ENCODE results near the gene VCAN.
A peak's percentile ranks its signal among the peaks of the same experiment; 100 is the strongest.

Gene VCAN

DNA sequence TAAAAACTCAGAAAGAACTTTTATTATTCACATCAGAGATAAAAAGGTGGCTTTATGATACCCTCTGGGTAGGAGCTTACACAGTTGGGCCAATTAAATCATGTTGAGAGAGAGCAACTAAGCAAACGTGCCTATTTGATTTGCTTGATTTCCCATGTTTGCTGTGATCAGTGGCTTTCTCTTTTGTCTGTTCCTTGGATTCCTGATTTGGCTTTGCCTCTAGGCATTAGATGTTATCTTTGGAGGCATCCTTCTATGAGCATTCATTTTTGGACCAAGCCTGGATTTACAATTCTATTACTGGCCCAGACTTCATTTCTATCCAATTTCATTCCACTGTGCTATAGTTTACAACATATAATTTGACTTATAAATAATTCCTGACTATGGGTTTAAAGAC, 35.9 kb downstream of the VCAN start:
- H3K9me3 ChIP-seq (replicated peaks; ENCODE audit: insufficient read depth, low read length): no peaks in the 10 kb centered on the region
- TF ChIP-seq, protein P1, sequence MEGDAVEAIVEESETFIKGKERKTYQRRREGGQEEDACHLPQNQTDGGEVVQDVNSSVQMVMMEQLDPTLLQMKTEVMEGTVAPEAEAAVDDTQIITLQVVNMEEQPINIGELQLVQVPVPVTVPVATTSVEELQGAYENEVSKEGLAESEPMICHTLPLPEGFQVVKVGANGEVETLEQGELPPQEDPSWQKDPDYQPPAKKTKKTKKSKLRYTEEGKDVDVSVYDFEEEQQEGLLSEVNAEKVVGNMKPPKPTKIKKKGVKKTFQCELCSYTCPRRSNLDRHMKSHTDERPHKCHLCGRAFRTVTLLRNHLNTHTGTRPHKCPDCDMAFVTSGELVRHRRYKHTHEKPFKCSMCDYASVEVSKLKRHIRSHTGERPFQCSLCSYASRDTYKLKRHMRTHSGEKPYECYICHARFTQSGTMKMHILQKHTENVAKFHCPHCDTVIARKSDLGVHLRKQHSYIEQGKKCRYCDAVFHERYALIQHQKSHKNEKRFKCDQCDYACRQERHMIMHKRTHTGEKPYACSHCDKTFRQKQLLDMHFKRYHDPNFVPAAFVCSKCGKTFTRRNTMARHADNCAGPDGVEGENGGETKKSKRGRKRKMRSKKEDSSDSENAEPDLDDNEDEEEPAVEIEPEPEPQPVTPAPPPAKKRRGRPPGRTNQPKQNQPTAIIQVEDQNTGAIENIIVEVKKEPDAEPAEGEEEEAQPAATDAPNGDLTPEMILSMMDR (IDR thresholded peaks at IDR 0.05; ENCODE audit: low read length): no peak
- TF ChIP-seq EZH2 (optimal IDR thresholded peaks at IDR 0.05; ENCODE audit: low read depth, low read length): no peak
- no peak for TF ChIP-seq EZH2phosphoT487 (IDR thresholded peaks at IDR 0.05; ENCODE audit: low read length)
- H3K27me3 ChIP-seq (replicated peaks; ENCODE audit: insufficient read depth, low read length): no peaks in the 10 kb centered on the region
- H3K9me2 ChIP-seq (replicated peaks; ENCODE audit: insufficient read depth, low read length): no peaks in the 10 kb centered on the region
- DNase-seq: no peak
- H3K9ac ChIP-seq (ENCODE audit: low read length): no peak overlapping the region
- H2AFZ ChIP-seq (ENCODE audit: low read length): no peak overlapping the region
- H3K4me3 ChIP-seq (ENCODE audit: low read length): no peak overlapping the region
- no peak overlapping the region for H3K27ac ChIP-seq (ENCODE audit: low read length)
- H3K36me3 ChIP-seq (replicated peaks; ENCODE audit: insufficient read depth, low read length): no peaks in the 10 kb centered on the region
- H3K79me2 ChIP-seq (ENCODE audit: low read length): no peaks in the 10 kb centered on the region
- no peak overlapping the region for H3K4me2 ChIP-seq (ENCODE audit: low read depth, low read length)
- peaks cover 11% of the 10 kb centered on the region; the same call in 1 of the 2 replicates for H3K4me1 ChIP-seq (ENCODE audit: low read length)
- H4K20me1 ChIP-seq (ENCODE audit: insufficient read depth, low read length): no peaks in the 10 kb centered on the region
- no peaks in the 10 kb centered on the region for H3F3A ChIP-seq (ENCODE audit: insufficient read depth, low read length)

DNA sequence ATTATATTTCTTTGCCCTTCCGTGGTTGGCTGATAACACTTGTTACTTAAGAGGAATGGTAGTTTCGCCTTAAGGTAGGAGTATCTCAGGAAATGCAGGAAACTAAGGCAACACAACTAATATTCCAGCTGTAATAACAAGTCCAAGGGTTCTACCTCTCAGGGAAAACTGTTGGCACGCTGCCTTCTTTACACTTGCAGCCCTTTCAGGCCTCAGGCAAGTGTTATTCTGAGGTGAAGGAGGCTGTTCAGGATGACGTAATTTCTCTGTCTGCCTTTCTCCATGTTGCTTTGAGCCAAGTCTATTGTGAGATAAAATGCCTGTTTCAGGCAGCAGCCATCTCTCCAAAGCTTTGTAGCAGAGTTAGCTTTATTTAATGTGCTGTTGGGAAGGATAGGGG, 38.0 kb downstream of the VCAN start:
- no peak overlapping the region for H3K4me2 ChIP-seq (ENCODE audit: low read depth, low read length)
- no peak for DNase-seq
- no peaks in the 10 kb centered on the region for H3F3A ChIP-seq (ENCODE audit: insufficient read depth, low read length)

DNA sequence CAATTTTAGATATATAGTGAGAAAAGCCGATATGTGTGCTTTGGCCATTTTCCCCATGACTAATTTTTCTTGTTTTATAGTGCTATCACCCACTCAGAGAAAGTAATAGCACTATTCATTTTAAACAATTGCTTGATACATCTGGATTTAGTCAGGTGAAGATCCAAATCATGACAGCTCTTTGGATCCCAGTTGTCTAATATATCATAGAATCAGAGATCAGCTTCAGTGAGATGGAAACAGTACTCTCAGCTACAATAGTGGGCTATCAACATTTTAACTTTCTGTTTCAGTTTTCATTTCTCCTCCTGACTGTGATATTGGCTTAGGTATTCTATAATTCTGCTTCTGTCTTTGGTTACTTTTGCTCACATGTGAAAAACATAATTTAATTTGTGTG, 38.7 kb downstream of the VCAN start:
- Histone ChIP-seq H4K20me1 (ENCODE audit: insufficient read depth, low read length) (no peaks in the 10 kb centered on the region), H3K36me3 (replicated peaks; ENCODE audit: insufficient read depth, low read length) (no peaks in the 10 kb centered on the region), H3K4me1 (ENCODE audit: low read length) (peaks cover 11% of the 10 kb centered on the region; the same call in 1 of the 2 replicates), H3K79me2 (ENCODE audit: low read length) (no peaks in the 10 kb centered on the region), H3K4me2 (ENCODE audit: low read depth, low read length) (peak overlapping the region; percentile 25; the same call in 1 of the 2 replicates), H3F3A (ENCODE audit: insufficient read depth, low read length) (no peaks in the 10 kb centered on the region), H3K27me3 (replicated peaks; ENCODE audit: insufficient read depth, low read length) (no peaks in the 10 kb centered on the region), H3K4me3 (ENCODE audit: low read length) (no peak overlapping the region), H3K27ac (ENCODE audit: low read length) (no peak overlapping the region), H2AFZ (ENCODE audit: low read length) (no peak overlapping the region), H3K9me2 (replicated peaks; ENCODE audit: insufficient read depth, low read length) (no peaks in the 10 kb centered on the region), H3K9ac (ENCODE audit: low read length) (no peak overlapping the region), H3K9me3 (replicated peaks; ENCODE audit: insufficient read depth, low read length) (no peaks in the 10 kb centered on the region)
- DNase-seq: peak; percentile 44
- TF ChIP-seq, protein P1 (IDR thresholded peaks at IDR 0.05; ENCODE audit: low read length): no peak
- no peak for TF ChIP-seq EZH2phosphoT487 (IDR thresholded peaks at IDR 0.05; ENCODE audit: low read length)
- no peak for TF ChIP-seq EZH2 (optimal IDR thresholded peaks at IDR 0.05; ENCODE audit: low read depth, low read length)

More for the DNA sequence above, 38.0 kb downstream of the VCAN start:
- H3K9ac ChIP-seq (ENCODE audit: low read length): no peak overlapping the region
- H4K20me1 ChIP-seq (ENCODE audit: insufficient read depth, low read length): no peaks in the 10 kb centered on the region
- no peaks in the 10 kb centered on the region for H3K9me3 ChIP-seq (replicated peaks; ENCODE audit: insufficient read depth, low read length)
- no peaks in the 10 kb centered on the region for H3K9me2 ChIP-seq (replicated peaks; ENCODE audit: insufficient read depth, low read length)
- H2AFZ ChIP-seq (ENCODE audit: low read length): no peak overlapping the region
- H3K79me2 ChIP-seq (ENCODE audit: low read length): no peaks in the 10 kb centered on the region
- H3K4me3 ChIP-seq (ENCODE audit: low read length): no peak overlapping the region
- H3K36me3 ChIP-seq (replicated peaks; ENCODE audit: insufficient read depth, low read length): no peaks in the 10 kb centered on the region
- TF ChIP-seq EZH2 (optimal IDR thresholded peaks at IDR 0.05; ENCODE audit: low read depth, low read length): no peak
- no peak for TF ChIP-seq EZH2phosphoT487 (IDR thresholded peaks at IDR 0.05; ENCODE audit: low read length)
- TF ChIP-seq, protein P1 (IDR thresholded peaks at IDR 0.05; ENCODE audit: low read length): no peak
- H3K4me1 ChIP-seq (ENCODE audit: low read length): peaks cover 11% of the 10 kb centered on the region; the same call in 1 of the 2 replicates
- H3K27ac ChIP-seq (ENCODE audit: low read length): no peak overlapping the region
- H3K27me3 ChIP-seq (replicated peaks; ENCODE audit: insufficient read depth, low read length): no peaks in the 10 kb centered on the region

Data from MM.1S (cell line).